ENCODE results near the gene CLDN12.

Gene CLDN12

GRCh38 chr7:90430614-90431460 lies 27.6 kb downstream of the CLDN12 start:
- Histone ChIP-seq H3K4me1 (ENCODE audit: control insufficient read depth, insufficient read depth, low read length) (no peaks in the 10 kb centered on the region), H3K9me3 (ENCODE audit: control insufficient read depth, insufficient read depth, low read depth, low read length) (no peaks in the 10 kb centered on the region), H3K27ac (ENCODE audit: extremely low read depth, low read depth, low read length) (no peak overlapping the region), H3K36me3 (ENCODE audit: control insufficient read depth in 2 of 2, insufficient read depth in 1 of 2, low read length in 2 of 2) (no peaks in the 10 kb centered on the region), H3K4me3 (ENCODE audit: low read depth, low read length) (no peak overlapping the region)
- POLR2A ChIA-PET, result no interaction called here
- TF ChIP-seq ZNF133 (tag by site-specific recombination; IDR thresholded peaks at IDR 0.05), result no peak
- no peak for TF ChIP-seq ZNF501 (tag by site-specific recombination; IDR thresholded peaks at IDR 0.05)
- no peak for TF ChIP-seq ZNF223 (tag by site-specific recombination; IDR thresholded peaks at IDR 0.05)
- no peak for TF ChIP-seq SP3 (tag by site-specific recombination; IDR thresholded peaks at IDR 0.05)
- TF ChIP-seq YY2 (tag by site-specific recombination; IDR thresholded peaks at IDR 0.05), result no peak
- CTCF ChIA-PET, result interaction anchor here (0.6 to 1.2 kb wide), 4 partner anchors 11 to 289 kb away, joined by 3 to 4 read pairs (median 3); no protein-coding TSS in a partner anchor

- Histone ChIP-seq H3K36me3 (ENCODE audit: control insufficient read depth in 2 of 2, insufficient read depth in 1 of 2, low read length in 2 of 2) (no peaks in the 10 kb centered on the region), H3K9me3 (ENCODE audit: control insufficient read depth, insufficient read depth, low read depth, low read length) (no peaks in the 10 kb centered on the region), H3K4me3 (ENCODE audit: low read depth, low read length) (no peak overlapping the region), H3K27ac (ENCODE audit: extremely low read depth, low read depth, low read length) (no peak overlapping the region), H3K4me1 (ENCODE audit: control insufficient read depth, insufficient read depth, low read length) (no peaks in the 10 kb centered on the region)
- CTCF ChIA-PET, result interaction anchor here (1.5 to 2.2 kb wide), 2 partner anchors 22 to 196 kb away, joined by 5 to 6 read pairs; no protein-coding TSS in a partner anchor
- POLR2A ChIA-PET, result no interaction called here
- no peak for TF ChIP-seq ZNF530 (tag by site-specific recombination; IDR thresholded peaks at IDR 0.05; ENCODE audit: low read depth)
Measured at GRCh38 chr7:90432752-90433151, 29.5 kb downstream of the CLDN12 start.

GRCh38 chr7:90433221-90433620 lies 30.0 kb downstream of the CLDN12 start:
- TF ChIP-seq ZFP37 (tag by site-specific recombination; IDR thresholded peaks at IDR 0.05) (no peak), ZNF112 (tag by site-specific recombination; IDR thresholded peaks at IDR 0.05) (no peak), ZBTB11 (tag by site-specific recombination; conservative IDR thresholded peaks at IDR 0.05; ENCODE audit: low read depth) (no peak), KLF10 (tag by site-specific recombination; IDR thresholded peaks at IDR 0.05) (no peak), SCRT2 (tag by site-specific recombination; IDR thresholded peaks at IDR 0.05) (no peak)
- Histone ChIP-seq H3K4me1 (ENCODE audit: control insufficient read depth, insufficient read depth, low read length) (no peaks in the 10 kb centered on the region), H3K4me3 (ENCODE audit: low read depth, low read length) (no peak overlapping the region), H3K27ac (ENCODE audit: extremely low read depth, low read depth, low read length) (no peak overlapping the region), H3K36me3 (ENCODE audit: control insufficient read depth in 2 of 2, insufficient read depth in 1 of 2, low read length in 2 of 2) (no peaks in the 10 kb centered on the region), H3K9me3 (ENCODE audit: control insufficient read depth, insufficient read depth, low read depth, low read length) (no peaks in the 10 kb centered on the region)
- CTCF ChIA-PET, result interaction anchor here (0.6 to 2.2 kb wide), 6 partner anchors 12 to 1394 kb away, joined by 3 to 6 read pairs (median 4); no protein-coding TSS in a partner anchor
- POLR2A ChIA-PET, result no interaction called here

GRCh38 chr7:90445633-90446032 lies 42.4 kb downstream of the CLDN12 start:
- TF ChIP-seq, protein P1, sequence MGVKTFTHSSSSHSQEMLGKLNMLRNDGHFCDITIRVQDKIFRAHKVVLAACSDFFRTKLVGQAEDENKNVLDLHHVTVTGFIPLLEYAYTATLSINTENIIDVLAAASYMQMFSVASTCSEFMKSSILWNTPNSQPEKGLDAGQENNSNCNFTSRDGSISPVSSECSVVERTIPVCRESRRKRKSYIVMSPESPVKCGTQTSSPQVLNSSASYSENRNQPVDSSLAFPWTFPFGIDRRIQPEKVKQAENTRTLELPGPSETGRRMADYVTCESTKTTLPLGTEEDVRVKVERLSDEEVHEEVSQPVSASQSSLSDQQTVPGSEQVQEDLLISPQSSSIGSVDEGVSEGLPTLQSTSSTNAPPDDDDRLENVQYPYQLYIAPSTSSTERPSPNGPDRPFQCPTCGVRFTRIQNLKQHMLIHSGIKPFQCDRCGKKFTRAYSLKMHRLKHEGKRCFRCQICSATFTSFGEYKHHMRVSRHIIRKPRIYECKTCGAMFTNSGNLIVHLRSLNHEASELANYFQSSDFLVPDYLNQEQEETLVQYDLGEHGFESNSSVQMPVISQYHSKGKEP (tag by site-specific recombination; IDR thresholded peaks at IDR 0.05), result no peak
- TF ChIP-seq ZNF837 (tag by site-specific recombination; IDR thresholded peaks at IDR 0.05) (no peak), AEBP2 (tag by site-specific recombination; IDR thresholded peaks at IDR 0.05; ENCODE audit: borderline replicate concordance) (no peak), ZBTB20 (tag by site-specific recombination; IDR thresholded peaks at IDR 0.05) (no peak), ZNF658 (tag by site-specific recombination; IDR thresholded peaks at IDR 0.05) (no peak), SP3 (tag by site-specific recombination; IDR thresholded peaks at IDR 0.05) (no peak), MYNN (tag by site-specific recombination; IDR thresholded peaks at IDR 0.05; ENCODE audit: borderline replicate concordance) (no peak), ZNF776 (tag by site-specific recombination; IDR thresholded peaks at IDR 0.05; ENCODE audit: borderline replicate concordance) (no peak), ZBTB17 (tag by site-specific recombination; IDR thresholded peaks at IDR 0.05) (no peak), HOXC10 (CRISPR knock-in tag; IDR thresholded peaks at IDR 0.05) (no peak)
- CTCF ChIA-PET, result no interaction called here
- no peaks in the 10 kb centered on the region for H3K9me3 ChIP-seq (ENCODE audit: control insufficient read depth, insufficient read depth, low read depth, low read length)
- H3K27ac ChIP-seq (ENCODE audit: extremely low read depth, low read depth, low read length), result no peak overlapping the region
- H3K4me1 ChIP-seq (ENCODE audit: control insufficient read depth, insufficient read depth, low read length), result no peaks in the 10 kb centered on the region
- no peaks in the 10 kb centered on the region for H3K36me3 ChIP-seq (ENCODE audit: control insufficient read depth in 2 of 2, insufficient read depth in 1 of 2, low read length in 2 of 2)
- POLR2A ChIA-PET, result no interaction called here
- no peak overlapping the region for H3K4me3 ChIP-seq (ENCODE audit: low read depth, low read length)

Measured in HEK293 (cell line).